Measurements from ENCODE around the gene TMEM176B. TPM values are rescaled to one million over a fixed set of nuclear protein-coding genes. Genes with fewer than 3 reads are reported as not detected.

TMEM176B gene
- total RNA-seq, 1 donor from 2014 or later: 3.1 TPM

DNA sequence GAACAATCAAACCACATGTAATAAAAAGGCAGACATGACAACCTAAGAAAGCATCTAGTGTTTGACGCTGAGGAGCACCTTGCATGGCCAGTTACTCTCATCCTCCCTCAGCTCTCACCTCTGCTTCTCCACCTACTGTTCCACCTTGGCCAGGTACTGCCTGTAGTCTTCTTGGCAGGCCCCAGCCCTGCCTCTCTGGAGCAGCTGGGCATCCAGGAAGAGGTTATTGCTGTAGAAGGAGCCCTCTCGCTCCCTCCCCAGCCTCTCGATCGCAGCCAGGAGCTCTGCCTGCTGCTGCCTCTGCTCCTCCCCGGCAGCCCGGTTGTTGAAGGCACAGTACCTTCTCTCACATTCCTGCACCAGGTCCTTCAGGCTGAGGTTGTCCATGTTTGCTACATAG is 53.2 kb downstream of the TMEM176B start:
- TF ChIP-seq, protein P1, sequence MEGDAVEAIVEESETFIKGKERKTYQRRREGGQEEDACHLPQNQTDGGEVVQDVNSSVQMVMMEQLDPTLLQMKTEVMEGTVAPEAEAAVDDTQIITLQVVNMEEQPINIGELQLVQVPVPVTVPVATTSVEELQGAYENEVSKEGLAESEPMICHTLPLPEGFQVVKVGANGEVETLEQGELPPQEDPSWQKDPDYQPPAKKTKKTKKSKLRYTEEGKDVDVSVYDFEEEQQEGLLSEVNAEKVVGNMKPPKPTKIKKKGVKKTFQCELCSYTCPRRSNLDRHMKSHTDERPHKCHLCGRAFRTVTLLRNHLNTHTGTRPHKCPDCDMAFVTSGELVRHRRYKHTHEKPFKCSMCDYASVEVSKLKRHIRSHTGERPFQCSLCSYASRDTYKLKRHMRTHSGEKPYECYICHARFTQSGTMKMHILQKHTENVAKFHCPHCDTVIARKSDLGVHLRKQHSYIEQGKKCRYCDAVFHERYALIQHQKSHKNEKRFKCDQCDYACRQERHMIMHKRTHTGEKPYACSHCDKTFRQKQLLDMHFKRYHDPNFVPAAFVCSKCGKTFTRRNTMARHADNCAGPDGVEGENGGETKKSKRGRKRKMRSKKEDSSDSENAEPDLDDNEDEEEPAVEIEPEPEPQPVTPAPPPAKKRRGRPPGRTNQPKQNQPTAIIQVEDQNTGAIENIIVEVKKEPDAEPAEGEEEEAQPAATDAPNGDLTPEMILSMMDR (conservative IDR thresholded peaks at IDR 0.05): no peak
- Mint-ChIP-seq H3K27me3 (ENCODE audit: low read depth) (peaks cover 27% of the 10 kb centered on the region), H3K4me3 (no peak overlapping the region), H3K36me3 (ENCODE audit: low read depth) (no peaks in the 10 kb centered on the region), H3K27ac (ENCODE audit: unreplicated experiment) (no peak overlapping the region), H3K4me1 (peaks cover 5% of the 10 kb centered on the region), H3K9me3 (no peaks in the 10 kb centered on the region)
- DNase-seq (ENCODE audit: low read depth, low spot score): no peak

DNA sequence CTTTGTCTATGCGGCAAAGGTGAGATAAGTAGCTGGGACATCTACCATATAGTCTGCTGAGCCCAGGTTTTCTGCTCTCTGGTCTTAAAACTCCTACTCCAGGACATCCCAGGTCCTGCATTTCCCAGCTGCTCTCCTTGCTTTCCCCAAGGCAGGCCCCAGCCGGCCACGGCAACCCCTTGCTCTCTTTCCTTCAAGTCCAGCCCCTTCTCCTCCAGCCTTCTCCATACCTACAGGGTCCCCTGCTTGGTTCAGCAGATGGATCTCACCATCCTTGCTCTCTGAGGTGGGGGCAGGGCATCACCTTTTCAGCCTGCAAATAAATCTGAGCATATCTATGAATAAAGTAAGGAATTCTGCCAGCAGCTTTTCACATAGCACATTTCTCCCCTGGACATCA is 54.3 kb downstream of the TMEM176B start:
- Mint-ChIP-seq H3K27me3 (ENCODE audit: low read depth) (peaks cover 31% of the 10 kb centered on the region), H3K9me3 (no peaks in the 10 kb centered on the region), H3K27ac (ENCODE audit: unreplicated experiment) (no peak overlapping the region), H3K4me1 (peaks cover 5% of the 10 kb centered on the region), H3K36me3 (ENCODE audit: low read depth) (no peaks in the 10 kb centered on the region), H3K4me3 (no peak overlapping the region)
- TF ChIP-seq, protein P1 (conservative IDR thresholded peaks at IDR 0.05): no peak
- no peak for DNase-seq (ENCODE audit: low read depth, low spot score)

DNA sequence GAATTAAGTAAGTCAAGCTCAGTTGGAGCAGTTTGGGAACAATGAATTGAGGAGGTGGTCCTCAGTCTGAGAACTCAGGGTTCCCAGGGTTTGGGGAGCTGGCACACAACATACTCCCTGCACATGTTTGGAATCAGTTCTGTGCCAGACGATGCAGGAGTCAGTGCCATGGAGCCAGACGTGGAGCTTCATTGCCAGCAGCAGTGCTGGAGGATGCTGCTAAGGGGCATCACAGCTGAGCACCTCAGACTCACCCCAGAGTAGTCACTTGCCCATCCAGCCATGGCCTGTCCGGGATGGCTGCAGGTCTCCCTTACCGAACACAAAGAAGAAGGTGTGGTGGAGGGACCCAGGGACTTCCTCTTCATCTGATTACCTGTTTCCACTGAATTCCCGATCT is 55.1 kb downstream of the TMEM176B start:
- Mint-ChIP-seq H3K4me3 (no peak overlapping the region), H3K27me3 (ENCODE audit: low read depth) (peaks cover 31% of the 10 kb centered on the region), H3K9me3 (no peaks in the 10 kb centered on the region), H3K27ac (ENCODE audit: unreplicated experiment) (no peak overlapping the region), H3K4me1 (no peaks in the 10 kb centered on the region), H3K36me3 (ENCODE audit: low read depth) (no peaks in the 10 kb centered on the region)
- DNase-seq (ENCODE audit: low read depth, low spot score): no peak
- TF ChIP-seq, protein P1 (conservative IDR thresholded peaks at IDR 0.05): no peak

DNA sequence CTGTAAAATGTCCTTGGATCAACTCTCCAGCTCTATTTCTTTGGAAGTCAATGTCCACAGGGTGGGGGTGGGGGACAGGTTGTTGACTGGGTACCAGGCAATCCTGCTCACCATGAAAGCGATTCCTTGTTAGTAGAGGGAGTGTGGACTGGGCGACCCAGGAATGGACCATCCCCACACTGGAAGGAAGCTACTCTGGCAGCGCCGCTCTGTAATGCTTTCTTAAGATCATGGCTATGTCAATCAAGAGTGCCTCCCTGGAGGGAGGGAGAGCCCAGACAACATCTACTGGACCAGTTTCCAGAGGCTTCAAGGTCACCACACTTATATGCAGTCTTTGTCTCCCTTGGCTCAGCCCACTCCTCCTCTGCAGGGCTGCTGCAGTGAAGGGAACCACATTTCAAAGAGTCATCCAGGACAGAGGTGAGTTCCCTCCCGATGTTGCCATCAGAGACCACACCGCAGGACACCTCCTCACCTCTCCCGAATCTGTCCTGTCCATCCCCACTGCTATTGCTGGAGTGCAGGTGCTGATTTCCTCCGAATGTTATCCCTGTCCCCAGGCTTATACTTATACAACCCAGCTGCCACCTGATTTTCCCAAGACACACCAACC is 56.0 kb downstream of the TMEM176B start:
- no peaks in the 10 kb centered on the region for H3K4me1 Mint-ChIP-seq
- no peak overlapping the region for H3K4me3 Mint-ChIP-seq
- no peak for DNase-seq (ENCODE audit: low read depth, low spot score)
- no peaks in the 10 kb centered on the region for H3K9me3 Mint-ChIP-seq
- H3K27ac Mint-ChIP-seq (ENCODE audit: unreplicated experiment): no peak overlapping the region
- no peaks in the 10 kb centered on the region for H3K36me3 Mint-ChIP-seq (ENCODE audit: low read depth)
- peaks cover 32% of the 10 kb centered on the region for H3K27me3 Mint-ChIP-seq (ENCODE audit: low read depth)
- TF ChIP-seq, protein P1 (conservative IDR thresholded peaks at IDR 0.05): no peak

DNA sequence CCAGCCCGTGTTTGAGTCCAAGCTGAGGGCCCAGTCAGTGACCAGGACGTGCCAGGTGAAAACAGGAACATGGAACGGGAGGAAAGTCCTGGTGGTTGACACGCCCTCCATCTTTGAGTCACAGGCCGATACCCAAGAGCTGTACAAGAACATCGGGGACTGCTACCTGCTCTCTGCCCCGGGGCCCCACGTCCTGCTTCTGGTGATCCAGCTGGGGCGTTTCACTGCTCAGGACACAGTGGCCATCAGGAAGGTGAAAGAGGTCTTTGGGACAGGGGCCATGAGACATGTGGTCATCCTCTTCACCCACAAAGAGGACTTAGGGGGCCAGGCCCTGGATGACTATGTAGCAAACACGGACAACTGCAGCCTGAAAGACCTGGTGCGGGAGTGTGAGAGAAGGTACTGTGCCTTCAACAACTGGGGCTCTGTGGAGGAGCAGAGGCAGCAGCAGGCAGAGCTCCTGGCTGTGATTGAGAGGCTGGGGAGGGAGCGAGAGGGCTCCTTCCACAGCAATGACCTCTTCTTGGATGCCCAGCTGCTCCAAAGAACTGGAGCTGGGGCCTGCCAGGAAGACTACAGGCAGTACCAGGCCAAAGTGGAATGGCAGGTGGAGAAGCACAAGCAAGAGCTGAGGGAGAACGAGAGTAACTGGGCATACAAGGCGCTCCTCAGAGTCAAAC is 57.7 kb downstream of the TMEM176B start:
- TF ChIP-seq, protein P1 (conservative IDR thresholded peaks at IDR 0.05): no peak
- Mint-ChIP-seq H3K36me3 (ENCODE audit: low read depth) (no peaks in the 10 kb centered on the region), H3K4me1 (no peaks in the 10 kb centered on the region), H3K4me3 (no peak overlapping the region), H3K27ac (ENCODE audit: unreplicated experiment) (no peak overlapping the region), H3K9me3 (no peaks in the 10 kb centered on the region), H3K27me3 (ENCODE audit: low read depth) (peaks cover 32% of the 10 kb centered on the region)
- DNase-seq (ENCODE audit: low read depth, low spot score): no peak

Other genes with a start within 250 kb of the TMEM176B start
- gene GIMAP4, start 233.0 kb downstream of the TMEM176B start, total RNA-seq: not detected in 2 replicates
- not detected in 2 replicates for gene GIMAP6, start 168.0 kb downstream of the TMEM176B start, total RNA-seq
- not detected in 2 replicates for gene GIMAP2, start 114.7 kb downstream of the TMEM176B start, total RNA-seq
- not detected in 2 replicates for gene GIMAP1, start 83.8 kb downstream of the TMEM176B start, total RNA-seq
- 0.19 TPM in 1 of 2 replicates, not detected in the other for gene GIMAP5, start 62.9 kb downstream of the TMEM176B start, total RNA-seq
- gene TMEM176A, start 405 bp upstream of the TMEM176B start, total RNA-seq: 2.0 TPM in 2 replicates
- gene AOC1, start 52.2 kb upstream of the TMEM176B start, total RNA-seq: not detected in 2 replicates
- gene KCNH2, start 178.0 kb upstream of the TMEM176B start, total RNA-seq: 10.7 and 12.4 TPM in 2 replicates
- 6.1 and 7.4 TPM in 2 replicates for gene NOS3, start 190.7 kb upstream of the TMEM176B start, total RNA-seq
- gene ATG9B, start 224.1 kb upstream of the TMEM176B start, total RNA-seq: 8.0 and 9.2 TPM in 2 replicates
- 42.3 and 43.5 TPM in 2 replicates for gene ABCB8, start 228.1 kb upstream of the TMEM176B start, total RNA-seq
- gene ASIC3, start 248.2 kb upstream of the TMEM176B start, total RNA-seq: 4.7 and 6.0 TPM in 2 replicates

Data from neural crest cell (in vitro differentiated cells).